Measurements from ENCODE around the gene RHOJ. TPM values are rescaled to one million over a fixed set of nuclear protein-coding genes. Genes with fewer than 3 reads are reported as not detected.

The RHOJ gene
- total and polyA plus RNA-seq, 2 experiments from 2014 or later, result 0.17 TPM; not detected in 1

DNA sequence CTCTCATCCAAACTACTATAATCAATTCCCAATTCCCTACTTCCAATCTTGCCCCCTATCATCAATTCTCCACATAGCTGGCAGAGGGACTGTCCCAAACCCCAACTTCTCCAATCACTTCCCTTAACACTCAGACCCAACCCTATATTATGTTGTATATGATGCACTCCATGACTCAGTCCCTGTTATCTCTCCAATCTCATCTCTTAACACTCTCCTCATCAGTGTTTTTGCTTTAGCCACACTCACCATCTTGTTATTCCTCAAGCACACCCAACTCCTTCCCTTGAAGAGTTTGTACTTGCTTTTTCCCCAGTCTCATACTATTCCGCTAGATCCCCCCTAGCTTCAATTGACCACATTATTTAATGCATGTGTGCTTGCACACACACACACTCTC, 4.9 kb downstream of the RHOJ start (continued):
- TF ChIP-seq CTCF (conservative IDR thresholded peaks at IDR 0.05; ENCODE audit: low read depth in 2 of 2), result no peak

DNA sequence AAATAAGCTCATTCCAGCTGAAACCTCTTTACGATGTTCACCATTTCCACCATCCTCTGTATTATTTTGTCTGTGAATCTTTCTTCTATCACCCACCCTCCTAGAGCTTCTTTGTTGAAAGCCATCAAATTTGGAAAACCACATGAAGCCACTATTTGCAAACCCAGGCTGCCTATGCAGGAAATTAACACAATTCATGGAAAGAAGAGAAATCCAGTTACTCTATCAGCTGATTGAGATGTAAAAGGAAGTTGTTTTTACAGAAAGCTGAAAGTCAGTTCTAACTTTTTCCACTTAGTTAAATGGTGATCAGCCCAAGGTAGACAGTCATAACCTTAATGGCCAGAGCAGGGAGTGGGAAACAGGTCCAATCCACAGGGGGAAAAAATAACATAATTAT, 6.6 kb downstream of the RHOJ start:
- H3K4me2 ChIP-seq, result no peak overlapping the region
- no peak overlapping the region for H3K4me3 Mint-ChIP-seq
- H3K4me3 ChIP-seq, result no peak overlapping the region
- H3K27ac Mint-ChIP-seq, result no peak overlapping the region
- H3K9me3 Mint-ChIP-seq, result no peaks in the 10 kb centered on the region
- no peaks in the 10 kb centered on the region for H4K20me1 ChIP-seq (replicated peaks; ENCODE audit: insufficient read depth)
- H3K79me2 ChIP-seq (replicated peaks; ENCODE audit: insufficient read depth), result no peaks in the 10 kb centered on the region
- H3K4me1 Mint-ChIP-seq, result peaks cover 6% of the 10 kb centered on the region
- H3K4me1 ChIP-seq (ENCODE audit: insufficient read depth), result 0 out of 2 replicates have a peak, but pooled peaks cover 1% of the 10 kb centered on the region
- H3K27ac ChIP-seq (ENCODE audit: low read depth), result no peak overlapping the region
- H3F3A ChIP-seq (replicated peaks; ENCODE audit: low read depth), result no peaks in the 10 kb centered on the region
- H3K36me3 Mint-ChIP-seq (ENCODE audit: low read depth), result no peaks in the 10 kb centered on the region
- H3K27me3 Mint-ChIP-seq (ENCODE audit: insufficient read depth, low read depth, poor library complexity), result no peaks in the 10 kb centered on the region
- no peaks in the 10 kb centered on the region for H3K27me3 ChIP-seq (ENCODE audit: insufficient read depth)
- ATAC-seq (no peak), DNase-seq (ENCODE audit: low spot score) (no peak)
- H3K36me3 ChIP-seq (ENCODE audit: insufficient read depth), result no peaks in the 10 kb centered on the region
- H2AFZ ChIP-seq, result no peak overlapping the region
- H3K9me2 ChIP-seq (ENCODE audit: insufficient read depth), result peaks cover 12% of the 10 kb centered on the region
- TF ChIP-seq NANOG (IDR thresholded peaks at IDR 0.05; ENCODE audit: borderline replicate concordance) (no peak), ZNF462 (CRISPR knock-in tag; IDR thresholded peaks at IDR 0.05) (no peak), ZNF331 (CRISPR knock-in tag; IDR thresholded peaks at IDR 0.05; ENCODE audit: low read depth) (no peak), CTCF (conservative IDR thresholded peaks at IDR 0.05; ENCODE audit: low read depth in 2 of 2) (no peak), ZNF114 (CRISPR knock-in tag; IDR thresholded peaks at IDR 0.05) (no peak), STAT1 (IDR thresholded peaks at IDR 0.05; ENCODE audit: unreplicated experiment) (no peak), POLR2AphosphoS5 (IDR thresholded peaks at IDR 0.05; ENCODE audit: low read depth) (no peak), EZH2 (IDR thresholded peaks at IDR 0.05; ENCODE audit: low read depth, unreplicated experiment) (no peak)
- TF ChIP-seq, protein P1, sequence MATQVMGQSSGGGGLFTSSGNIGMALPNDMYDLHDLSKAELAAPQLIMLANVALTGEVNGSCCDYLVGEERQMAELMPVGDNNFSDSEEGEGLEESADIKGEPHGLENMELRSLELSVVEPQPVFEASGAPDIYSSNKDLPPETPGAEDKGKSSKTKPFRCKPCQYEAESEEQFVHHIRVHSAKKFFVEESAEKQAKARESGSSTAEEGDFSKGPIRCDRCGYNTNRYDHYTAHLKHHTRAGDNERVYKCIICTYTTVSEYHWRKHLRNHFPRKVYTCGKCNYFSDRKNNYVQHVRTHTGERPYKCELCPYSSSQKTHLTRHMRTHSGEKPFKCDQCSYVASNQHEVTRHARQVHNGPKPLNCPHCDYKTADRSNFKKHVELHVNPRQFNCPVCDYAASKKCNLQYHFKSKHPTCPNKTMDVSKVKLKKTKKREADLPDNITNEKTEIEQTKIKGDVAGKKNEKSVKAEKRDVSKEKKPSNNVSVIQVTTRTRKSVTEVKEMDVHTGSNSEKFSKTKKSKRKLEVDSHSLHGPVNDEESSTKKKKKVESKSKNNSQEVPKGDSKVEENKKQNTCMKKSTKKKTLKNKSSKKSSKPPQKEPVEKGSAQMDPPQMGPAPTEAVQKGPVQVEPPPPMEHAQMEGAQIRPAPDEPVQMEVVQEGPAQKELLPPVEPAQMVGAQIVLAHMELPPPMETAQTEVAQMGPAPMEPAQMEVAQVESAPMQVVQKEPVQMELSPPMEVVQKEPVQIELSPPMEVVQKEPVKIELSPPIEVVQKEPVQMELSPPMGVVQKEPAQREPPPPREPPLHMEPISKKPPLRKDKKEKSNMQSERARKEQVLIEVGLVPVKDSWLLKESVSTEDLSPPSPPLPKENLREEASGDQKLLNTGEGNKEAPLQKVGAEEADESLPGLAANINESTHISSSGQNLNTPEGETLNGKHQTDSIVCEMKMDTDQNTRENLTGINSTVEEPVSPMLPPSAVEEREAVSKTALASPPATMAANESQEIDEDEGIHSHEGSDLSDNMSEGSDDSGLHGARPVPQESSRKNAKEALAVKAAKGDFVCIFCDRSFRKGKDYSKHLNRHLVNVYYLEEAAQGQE (IDR thresholded peaks at IDR 0.05; ENCODE audit: unreplicated experiment), result no peak
- TF ChIP-seq, protein P2, sequence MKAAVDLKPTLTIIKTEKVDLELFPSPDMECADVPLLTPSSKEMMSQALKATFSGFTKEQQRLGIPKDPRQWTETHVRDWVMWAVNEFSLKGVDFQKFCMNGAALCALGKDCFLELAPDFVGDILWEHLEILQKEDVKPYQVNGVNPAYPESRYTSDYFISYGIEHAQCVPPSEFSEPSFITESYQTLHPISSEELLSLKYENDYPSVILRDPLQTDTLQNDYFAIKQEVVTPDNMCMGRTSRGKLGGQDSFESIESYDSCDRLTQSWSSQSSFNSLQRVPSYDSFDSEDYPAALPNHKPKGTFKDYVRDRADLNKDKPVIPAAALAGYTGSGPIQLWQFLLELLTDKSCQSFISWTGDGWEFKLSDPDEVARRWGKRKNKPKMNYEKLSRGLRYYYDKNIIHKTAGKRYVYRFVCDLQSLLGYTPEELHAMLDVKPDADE (IDR thresholded peaks at IDR 0.05), result no peak
